T-helper 2 cell treated with Interferon-gamma antibody and Interleukin-4, amounts not matched to agents 5 μg/mL and 100 μg/mL, for 36 hours (primary cell): ENCODE measurements around the gene FOSL2.
"Not testable (repeated sequence)": the region's sequence is repeated elsewhere in the genome, so short reads cannot be mapped to it uniquely, and the experiment has no call there.

Source experiments
- DNase-seq: peaks from one replicate; pipeline ENCODE4 v3.0.0; 2021; ENCODE audit warnings: low spot score
- H3K27ac Mint-ChIP-seq: one replicate; pipeline ENCODE4 v1.8.0; 2021; ENCODE audit warnings: mild to moderate bottlenecking, mixed read lengths
- H3K27me3 Mint-ChIP-seq: one replicate; pipeline ENCODE4 v1.8.0; 2021; ENCODE audit warnings: low read depth, mixed read lengths
- H3K36me3 Mint-ChIP-seq: one replicate; pipeline ENCODE4 v1.8.0; 2021; ENCODE audit warnings: low read depth, mixed read lengths
- H3K4me1 Mint-ChIP-seq: one replicate; pipeline ENCODE4 v1.8.0; 2021; ENCODE audit warnings: low read depth, mixed read lengths
- H3K4me3 Mint-ChIP-seq: one replicate; pipeline ENCODE4 v1.8.0; 2022; ENCODE audit warnings: mild to moderate bottlenecking, moderate library complexity, mixed read lengths
- H3K9me3 Mint-ChIP-seq: one replicate; pipeline ENCODE4 v1.8.0; 2021; ENCODE audit warnings: mixed read lengths

Gene FOSL2

GRCh38 chr2:28361991-28362710, 30.5 kb upstream of the FOSL2 start:
- Mint-ChIP-seq H3K36me3 (no peaks in the 10 kb centered on the region), H3K27me3 (peaks cover 2% of the 10 kb centered on the region), H3K4me3 (peak overlapping the region; percentile 14), H3K9me3 (no peaks in the 10 kb centered on the region), H3K4me1 (peaks cover 71% of the 10 kb centered on the region), H3K27ac (peak overlapping the region; percentile 29)
- no peak for DNase-seq

GRCh38 chr2:28362991-28363521, 29.6 kb upstream of the FOSL2 start:
- DNase-seq = no peak
- H3K4me3 Mint-ChIP-seq = no peak overlapping the region
- H3K9me3 Mint-ChIP-seq = no peaks in the 10 kb centered on the region
- H3K27ac Mint-ChIP-seq = no peak overlapping the region
- no peaks in the 10 kb centered on the region for H3K36me3 Mint-ChIP-seq
- H3K4me1 Mint-ChIP-seq = peaks cover 74% of the 10 kb centered on the region
- peaks cover 2% of the 10 kb centered on the region for H3K27me3 Mint-ChIP-seq

GRCh38 chr2:28363686-28364280, 28.9 kb upstream of the FOSL2 start:
- H3K27ac Mint-ChIP-seq = no peak overlapping the region
- no peaks in the 10 kb centered on the region for H3K9me3 Mint-ChIP-seq
- H3K27me3 Mint-ChIP-seq = peaks cover 2% of the 10 kb centered on the region
- H3K4me1 Mint-ChIP-seq = peaks cover 70% of the 10 kb centered on the region
- H3K36me3 Mint-ChIP-seq = no peaks in the 10 kb centered on the region
- H3K4me3 Mint-ChIP-seq = no peak overlapping the region
- DNase-seq = no peak

- Mint-ChIP-seq H3K4me1 (peaks cover 65% of the 10 kb centered on the region), H3K27ac (peak overlapping the region; percentile 26), H3K4me3 (peak overlapping the region; percentile 35)
Observed at GRCh38 chr2:28364610-28365009, 28.0 kb upstream of the FOSL2 start.

GRCh38 chr2:28365158-28365557, 27.5 kb upstream of the FOSL2 start:
- Mint-ChIP-seq H3K4me1 (peaks cover 63% of the 10 kb centered on the region), H3K4me3 (peak overlapping the region; percentile 35), H3K9me3 (no peaks in the 10 kb centered on the region), H3K27me3 (peaks cover 6% of the 10 kb centered on the region), H3K36me3 (no peaks in the 10 kb centered on the region), H3K27ac (peak overlapping the region; percentile 13)
- DNase-seq = no peak

More at GRCh38 chr2:28364610-28365009, 28.0 kb upstream of the FOSL2 start:
- H3K9me3 Mint-ChIP-seq = no peaks in the 10 kb centered on the region
- no peak for DNase-seq
- peaks cover 6% of the 10 kb centered on the region for H3K27me3 Mint-ChIP-seq
- no peaks in the 10 kb centered on the region for H3K36me3 Mint-ChIP-seq

GRCh38 chr2:28366149-28366495, 26.5 kb upstream of the FOSL2 start:
- Mint-ChIP-seq H3K4me1 (peaks cover 61% of the 10 kb centered on the region), H3K36me3 (no peaks in the 10 kb centered on the region), H3K27me3 (peaks cover 10% of the 10 kb centered on the region), H3K9me3 (no peaks in the 10 kb centered on the region), H3K27ac (peak overlapping the region; percentile 84), H3K4me3 (peak overlapping the region; percentile 72)
- DNase-seq = no peak

- H3K4me3 Mint-ChIP-seq = peak overlapping the region; percentile 72
- no peaks in the 10 kb centered on the region for H3K36me3 Mint-ChIP-seq
- no peaks in the 10 kb centered on the region for H3K9me3 Mint-ChIP-seq
- peaks cover 58% of the 10 kb centered on the region for H3K4me1 Mint-ChIP-seq
- H3K27me3 Mint-ChIP-seq = peaks cover 10% of the 10 kb centered on the region
- peak overlapping the region; percentile 84 for H3K27ac Mint-ChIP-seq
- peak; percentile 71 for DNase-seq
Observed at GRCh38 chr2:28366496-28367282, 26.0 kb upstream of the FOSL2 start.

GRCh38 chr2:28367667-28368356, 24.8 kb upstream of the FOSL2 start:
- H3K27me3 Mint-ChIP-seq = peaks cover 16% of the 10 kb centered on the region
- H3K4me1 Mint-ChIP-seq = peaks cover 51% of the 10 kb centered on the region

GRCh38 chr2:28368357-28368798, 24.3 kb upstream of the FOSL2 start:
- no peaks in the 10 kb centered on the region for H3K36me3 Mint-ChIP-seq
- peaks cover 21% of the 10 kb centered on the region for H3K27me3 Mint-ChIP-seq
- peak overlapping the region; percentile 32 for H3K27ac Mint-ChIP-seq
- peaks cover 50% of the 10 kb centered on the region for H3K4me1 Mint-ChIP-seq
- DNase-seq = no peak
- H3K4me3 Mint-ChIP-seq = no peak overlapping the region
- no peaks in the 10 kb centered on the region for H3K9me3 Mint-ChIP-seq

More at GRCh38 chr2:28367667-28368356, 24.8 kb upstream of the FOSL2 start:
- Mint-ChIP-seq H3K36me3 (no peaks in the 10 kb centered on the region), H3K4me3 (peak overlapping the region; percentile 72), H3K27ac (peak overlapping the region; percentile 84), H3K9me3 (no peaks in the 10 kb centered on the region)
- DNase-seq = no peak

- Mint-ChIP-seq H3K27ac (no peak overlapping the region), H3K9me3 (no peaks in the 10 kb centered on the region), H3K4me1 (peaks cover 44% of the 10 kb centered on the region), H3K4me3 (no peak overlapping the region), H3K27me3 (peaks cover 23% of the 10 kb centered on the region), H3K36me3 (no peaks in the 10 kb centered on the region)
- no peak for DNase-seq
Observed at GRCh38 chr2:28369358-28369757, 23.3 kb upstream of the FOSL2 start.

GRCh38 chr2:28370354-28370753, 22.3 kb upstream of the FOSL2 start:
- Mint-ChIP-seq H3K4me3 (no peak overlapping the region), H3K4me1 (peaks cover 34% of the 10 kb centered on the region), H3K9me3 (no peaks in the 10 kb centered on the region), H3K36me3 (no peaks in the 10 kb centered on the region), H3K27me3 (peaks cover 23% of the 10 kb centered on the region), H3K27ac (no peak overlapping the region)
- no peak for DNase-seq

GRCh38 chr2:28371728-28372127, 20.9 kb upstream of the FOSL2 start:
- peaks cover 20% of the 10 kb centered on the region for H3K4me1 Mint-ChIP-seq

GRCh38 chr2:28373854-28374253, 18.8 kb upstream of the FOSL2 start:
- no peaks in the 10 kb centered on the region for H3K36me3 Mint-ChIP-seq
- H3K9me3 Mint-ChIP-seq = no peaks in the 10 kb centered on the region

More at GRCh38 chr2:28371728-28372127, 20.9 kb upstream of the FOSL2 start:
- not testable (repeated sequence) for H3K9me3 Mint-ChIP-seq, DNase-seq, H3K27ac Mint-ChIP-seq, H3K4me3 Mint-ChIP-seq, H3K36me3 Mint-ChIP-seq
- H3K27me3 Mint-ChIP-seq = peaks cover 23% of the 10 kb centered on the region

More at GRCh38 chr2:28373854-28374253, 18.8 kb upstream of the FOSL2 start:
- Mint-ChIP-seq H3K4me1 (peaks cover 14% of the 10 kb centered on the region), H3K4me3 (no peak overlapping the region), H3K27me3 (peaks cover 24% of the 10 kb centered on the region), H3K27ac (no peak overlapping the region)
- no peak for DNase-seq
